ENCODE results near the gene USP8.

DNA sequence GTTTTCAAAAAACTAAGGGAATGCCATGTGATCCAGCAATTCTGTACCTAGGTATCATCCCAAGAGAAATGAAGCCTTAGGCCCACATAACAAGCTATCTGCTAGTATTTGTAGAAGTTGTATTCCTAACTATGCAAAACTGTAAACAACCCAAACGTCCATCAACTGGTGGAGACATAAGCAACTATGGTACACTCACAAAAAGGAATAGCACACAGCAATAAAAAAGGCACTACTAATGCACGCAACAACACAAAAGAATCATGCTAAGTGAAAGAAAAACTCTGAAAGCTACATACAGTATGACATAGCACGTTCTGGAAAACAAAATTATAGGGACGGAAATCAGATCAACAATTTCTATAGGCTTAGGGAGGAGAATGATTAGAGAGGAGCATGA is 107.0 kb downstream of the USP8 start:
- TF ChIP-seq POLR2A (IDR thresholded peaks at IDR 0.05) (no peak), EP300 (IDR thresholded peaks at IDR 0.05) (no peak)
- TF ChIP-seq, protein P1, sequence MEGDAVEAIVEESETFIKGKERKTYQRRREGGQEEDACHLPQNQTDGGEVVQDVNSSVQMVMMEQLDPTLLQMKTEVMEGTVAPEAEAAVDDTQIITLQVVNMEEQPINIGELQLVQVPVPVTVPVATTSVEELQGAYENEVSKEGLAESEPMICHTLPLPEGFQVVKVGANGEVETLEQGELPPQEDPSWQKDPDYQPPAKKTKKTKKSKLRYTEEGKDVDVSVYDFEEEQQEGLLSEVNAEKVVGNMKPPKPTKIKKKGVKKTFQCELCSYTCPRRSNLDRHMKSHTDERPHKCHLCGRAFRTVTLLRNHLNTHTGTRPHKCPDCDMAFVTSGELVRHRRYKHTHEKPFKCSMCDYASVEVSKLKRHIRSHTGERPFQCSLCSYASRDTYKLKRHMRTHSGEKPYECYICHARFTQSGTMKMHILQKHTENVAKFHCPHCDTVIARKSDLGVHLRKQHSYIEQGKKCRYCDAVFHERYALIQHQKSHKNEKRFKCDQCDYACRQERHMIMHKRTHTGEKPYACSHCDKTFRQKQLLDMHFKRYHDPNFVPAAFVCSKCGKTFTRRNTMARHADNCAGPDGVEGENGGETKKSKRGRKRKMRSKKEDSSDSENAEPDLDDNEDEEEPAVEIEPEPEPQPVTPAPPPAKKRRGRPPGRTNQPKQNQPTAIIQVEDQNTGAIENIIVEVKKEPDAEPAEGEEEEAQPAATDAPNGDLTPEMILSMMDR (IDR thresholded peaks at IDR 0.05) = no peak

Data from ovary (tissue), 3 donors.